Transverse colon (tissue), 4 donors: ENCODE measurements around the gene TLR9. TPM values are rescaled to one million over a fixed set of nuclear protein-coding genes. Genes with fewer than 3 reads are reported as not detected.
A peak's percentile ranks its signal among the peaks of the same experiment; 100 is the strongest.

Source experiments
- DNase-seq: peaks from one replicate; pipeline ENCODE4 v3.0.0-alpha.2; 2019
- H3K27ac ChIP-seq, 4 donors: fragments of 200-600 bp; sonication (generic); 2 replicates each; pipeline ENCODE4 v1.5.1; 2016 to 2018; ENCODE audit warnings: inconsistent platforms in 4 of 4
- H3K27me3 ChIP-seq: fragments of 200-600 bp; sonication (generic); 2 replicates; pipeline ENCODE4 v1.5.1; 2017; ENCODE audit warnings: inconsistent platforms
- H3K36me3 ChIP-seq, 4 donors: fragments of 200-600 bp; sonication (generic); 2 replicates each; pipeline ENCODE4 v1.5.1; 2017 to 2019; ENCODE audit warnings: inconsistent platforms in 4 of 4
- H3K4me1 ChIP-seq, 4 donors: fragments of 200-600 bp; sonication (generic); 2 replicates each; pipeline ENCODE4 v1.5.1; 2017 to 2020; ENCODE audit warnings: inconsistent platforms in 4 of 4
- H3K4me3 ChIP-seq, 4 donors: fragments of 200-600 bp; sonication (generic); 1 replicate in 1 of 4; 2 replicates in 3 of 4; pipeline versions ENCODE4 v1.5.1 to v1.6.1; 2017 to 2019; ENCODE audit warnings: inconsistent platforms in 4 of 4
- H3K9me3 ChIP-seq, 2 donors: fragments of 200-600 bp; sonication (generic); 2 replicates each; pipeline ENCODE4 v1.5.1; 2017 to 2019; ENCODE audit warnings: inconsistent platforms in 2 of 2
- CTCF ChIP-seq, 5 experiments: fragments of 200-600 bp in 3 of 5; fragments of 450-650 bp in 2 of 5; sonication (generic) in 3 of 5; IDR thresholded peaks; 1 replicate in 2 of 5; 2 replicates in 3 of 5; pipeline ENCODE4 v1.5.1; 2016 to 2017; ENCODE audit warnings: antibody characterized with exemption in 5 of 5, inconsistent platforms in 3 of 5, mild to moderate bottlenecking in 2 of 5, moderate library complexity in 1 of 5
- EP300 ChIP-seq: sonication (generic); formaldehyde crosslinking; IDR thresholded peaks from one replicate; pipeline ENCODE4 v1.6.1; 2017; ENCODE audit warnings: antibody characterized with exemption, low read depth
- POLR2A ChIP-seq: fragments of 450-650 bp; IDR thresholded peaks from one replicate; pipeline ENCODE4 v1.6.1; 2016; ENCODE audit warnings: antibody characterized with exemption, mild to moderate bottlenecking, moderate library complexity
- POLR2AphosphoS5 ChIP-seq, 3 donors: sonication (generic); formaldehyde crosslinking; IDR thresholded peaks; one replicate each; pipeline ENCODE4 v1.6.1; 2016; ENCODE audit warnings: antibody characterized with exemption in 3 of 3
- WGBS, 2 donors: methylation state at CpG; one replicate each; pipeline ENCODE4 v1.1.5; 2018; ENCODE audit warnings: low coverage in 1 of 2; 5-methylcytosine and 5-hydroxymethylcytosine counted together
- in situ Hi-C, 4 donors: fragments of 200-750 bp; cut with MboI; loops; one replicate each; pipeline versions ENCODE4 v1.15.0 to v1.15.1; 2017; ENCODE audit warnings: low sequenced_read_pairs in 3 of 4, low pct_ligation_motif_present in 1 of 4, low pct_unique_long_range_greater_than_20kb in 1 of 4
- intact Hi-C: fragments of 100-400 bp; cut with DNase I; formaldehyde crosslinking; loops from one replicate; pipeline ENCODE4 v1.15.1; 2023; ENCODE audit warnings: low total_unique reads
- total RNA-seq, 4 donors: library from RNA; depleted of rRNA; stranded (reverse); fragments of >200 nt; gene quantifications; one replicate each; pipeline ENCODE4 v1.1.0, GENCODE V29; 2016

The TLR9 gene
- total RNA-seq, 4 donors from 2014 or later = 0.16 TPM; not detected in 3

GRCh38 chr3:52259448-52259847, 34.0 kb upstream of the TLR9 start:
- in situ Hi-C loops (no loop called here), intact Hi-C loops (no loop called here)
- Histone ChIP-seq H3K4me1 (peaks cover 0 to 10% (median 0%) of the 10 kb centered on the region in 4 donors), H3K27ac (no peak overlapping the region), H3K36me3 (peaks cover 0 to 96% (median 47%) of the 10 kb centered on the region in 4 donors), H3K9me3 (no peaks in the 10 kb centered on the region), H3K27me3 (no peaks in the 10 kb centered on the region), H3K4me3 (no peak overlapping the region)
- DNase-seq = no peak
- WGBS, 2 donors = 75 to 92% methylated on average over 2 to 4 of the region's 4 CpGs
- TF ChIP-seq EP300 (no peak), POLR2A (no peak), POLR2AphosphoS5 (IDR thresholded peaks at IDR 0.05) (no peak), CTCF (IDR thresholded peaks at IDR 0.05) (no peak)

GRCh38 chr3:52259035-52259434, 33.6 kb upstream of the TLR9 start:
- Histone ChIP-seq H3K27ac (no peak overlapping the region), H3K4me1 (peaks cover 0 to 14% (median under 1%) of the 10 kb centered on the region in 4 donors), H3K9me3 (no peaks in the 10 kb centered on the region), H3K4me3 (no peak overlapping the region), H3K36me3 (peaks cover 0 to 95% (median 45%) of the 10 kb centered on the region in 4 donors), H3K27me3 (no peaks in the 10 kb centered on the region)
- intact Hi-C loops = no loop called here
- TF ChIP-seq CTCF (IDR thresholded peaks at IDR 0.05) (no peak), POLR2AphosphoS5 (IDR thresholded peaks at IDR 0.05) (peak in 1 of 3 donors; percentile 22)
- WGBS, 2 donors = 67 to 79% methylated on average over 1 of the region's 1 CpG
- DNase-seq = no peak
- in situ Hi-C loops = no loop called here

- Histone ChIP-seq H3K9me3 (no peaks in the 10 kb centered on the region), H3K4me1 (peaks cover 0 to 17% (median 6%) of the 10 kb centered on the region in 4 donors), H3K27me3 (no peaks in the 10 kb centered on the region), H3K4me3 (no peak overlapping the region), H3K36me3 (peaks cover 0 to 83% (median 39%) of the 10 kb centered on the region in 4 donors), H3K27ac (no peak overlapping the region)
- no peak for DNase-seq
- WGBS, 2 donors = 82 to 89% methylated on average over 3 to 4 of the region's 4 CpGs
- intact Hi-C loops (no loop called here), in situ Hi-C loops (no loop called here)
- TF ChIP-seq POLR2A (no peak), EP300 (no peak), POLR2AphosphoS5 (IDR thresholded peaks at IDR 0.05) (no peak), CTCF (IDR thresholded peaks at IDR 0.05) (no peak)
Measured at GRCh38 chr3:52257911-52258310, 32.5 kb upstream of the TLR9 start.

- no peaks in the 10 kb centered on the region for H3K27me3 ChIP-seq
- no peak overlapping the region for H3K4me3 ChIP-seq
- H3K27ac ChIP-seq = no peak overlapping the region
- peaks cover 0 to 17% (median 6%) of the 10 kb centered on the region in 4 donors for H3K4me1 ChIP-seq
- peaks cover 0 to 71% (median 33%) of the 10 kb centered on the region in 4 donors for H3K36me3 ChIP-seq
- intact Hi-C loops (no loop called here), in situ Hi-C loops (no loop called here)
- no peak for DNase-seq
- TF ChIP-seq CTCF (IDR thresholded peaks at IDR 0.05) (no peak), POLR2AphosphoS5 (IDR thresholded peaks at IDR 0.05) (no peak), EP300 (no peak), POLR2A (no peak)
- WGBS, 2 donors = 82% methylated on average over 4 of the region's 4 CpGs; no CpG with 5 or more reads in 1 of the 2 donors
- no peaks in the 10 kb centered on the region for H3K9me3 ChIP-seq
Measured at GRCh38 chr3:52256622-52257021, 31.2 kb upstream of the TLR9 start.
